Sciatic nerve (tissue), 2 donors: ENCODE data around the gene LCN10. TPM values are rescaled to one million over a fixed set of nuclear protein-coding genes. Genes with fewer than 3 reads are reported as not detected.
"Not testable (repeated sequence)": the region's sequence is repeated elsewhere in the genome, so short reads cannot be mapped to it uniquely, and the experiment has no call there.

Source experiments
- ATAC-seq: fragments of 200-7000 bp; cut with Tn5 transposase; one replicate; pipeline ENCODE4 v1.9.1; 2020; ENCODE audit warnings: mild to moderate bottlenecking, moderate library complexity
- DNase-seq: peaks from one replicate; pipeline ENCODE4 v3.0.0-alpha.2; 2020; ENCODE audit warnings: low spot score
- intact Hi-C: fragments of 100-400 bp; cut with DNase I; formaldehyde crosslinking; loops from one replicate; pipeline ENCODE4 v1.14.2; 2022
- total RNA-seq: library from RNA; stranded (reverse); fragmentation: NEBNext Ultra II Directional; extraction: Animal tissue kit (Norgen Biotek cat#: 25700); gene quantifications from one replicate; pipeline ENCODE4 v1.2.1, GENCODE V29; 2021
- donor health status: DM: no; HTN: no; CAD: no.
- donor health status: DM: no; HTN: no; CAD: no.

The LCN10 gene
- total RNA-seq, 1 donor from 2014 or later = 5.5 TPM

GRCh38 chr9:136712690-136713544, 29.8 kb downstream of the LCN10 start:
- ATAC-seq (no peak), DNase-seq (no peak)
- intact Hi-C loops = no loop called here

- intact Hi-C loops = no loop called here
- no peak for DNase-seq
- peak; percentile 14 for ATAC-seq
Measured at GRCh38 chr9:136711751-136712689, 30.7 kb downstream of the LCN10 start, which contains the start of gene DIPK1B. Gene DIPK1B, plus strand, starts transcription at chr9:136712572. Its CDS starts 94 bp downstream, at chr9:136712666.

GRCh38 chr9:136711219-136711648, 31.5 kb downstream of the LCN10 start:
- intact Hi-C loops, DNase-seq: not testable (repeated sequence)

GRCh38 chr9:136710543-136710942, 32.2 kb downstream of the LCN10 start:
- intact Hi-C loops = no loop called here
- DNase-seq = no peak
- no peak for ATAC-seq

More at GRCh38 chr9:136711219-136711648, 31.5 kb downstream of the LCN10 start:
- peak; percentile 43 for ATAC-seq

GRCh38 chr9:136709454-136710109, 33.2 kb downstream of the LCN10 start:
- DNase-seq (no peak), ATAC-seq (no peak)
- intact Hi-C loops = no loop called here

- intact Hi-C loops = no loop called here
- ATAC-seq (no peak), DNase-seq (no peak)
Measured at GRCh38 chr9:136707849-136708517, 34.8 kb downstream of the LCN10 start.

- ATAC-seq = no peak
- no peak for DNase-seq
- intact Hi-C loops = no loop called here
Measured at GRCh38 chr9:136707011-136707410, 35.7 kb downstream of the LCN10 start.

GRCh38 chr9:136705564-136705963, 37.2 kb downstream of the LCN10 start:
- no peak for ATAC-seq
- intact Hi-C loops = no loop called here

GRCh38 chr9:136704741-136705140, 38.0 kb downstream of the LCN10 start:
- intact Hi-C loops, DNase-seq, ATAC-seq: not testable (repeated sequence)

More at GRCh38 chr9:136705564-136705963, 37.2 kb downstream of the LCN10 start:
- no peak for DNase-seq

- DNase-seq (no peak), ATAC-seq (no peak)
- intact Hi-C loops = no loop called here
Measured at GRCh38 chr9:136703276-136703860, 39.4 kb downstream of the LCN10 start.

GRCh38 chr9:136701668-136702053, 41.1 kb downstream of the LCN10 start:
- intact Hi-C loops = no loop called here
- no peak for ATAC-seq
- DNase-seq = no peak

GRCh38 chr9:136700959-136701667, 41.6 kb downstream of the LCN10 start:
- DNase-seq (no peak), ATAC-seq (no peak)
- intact Hi-C loops = no loop called here

GRCh38 chr9:136700304-136700703, 42.4 kb downstream of the LCN10 start:
- intact Hi-C loops = no loop called here
- no peak for ATAC-seq

GRCh38 chr9:136698635-136699246, 44.0 kb downstream of the LCN10 start:
- intact Hi-C loops = no loop called here
- DNase-seq = no peak
- ATAC-seq = no peak

More at GRCh38 chr9:136700304-136700703, 42.4 kb downstream of the LCN10 start:
- DNase-seq = no peak

- ATAC-seq = peak; percentile 15
- no peak for DNase-seq
- intact Hi-C loops = no loop called here
Measured at GRCh38 chr9:136697821-136698526, 44.8 kb downstream of the LCN10 start.

GRCh38 chr9:136697146-136697820, 45.5 kb downstream of the LCN10 start:
- no peak for DNase-seq
- intact Hi-C loops = no loop called here
- peak; percentile 13 for ATAC-seq
